Lower leg skin (tissue), 4 donors: Measurements from ENCODE around the gene FUT9. TPM values are rescaled to one million over a fixed set of nuclear protein-coding genes. Genes with fewer than 3 reads are reported as not detected.

Source experiments
- DNase-seq, 2 donors: peaks; one replicate each; pipeline ENCODE4 v3.0.0-alpha.2; 2019; ENCODE audit warnings: low spot score in 2 of 2
- H3K4me3 ChIP-seq: fragments of 200-600 bp; sonication (generic); 2 replicates; pipeline ENCODE4 v1.5.1; 2017; ENCODE audit warnings: mild to moderate bottlenecking, low read depth; ENCODE audit not compliant: poor library complexity, severe bottlenecking
- CTCF ChIP-seq, 3 donors: fragments of 450-650 bp; IDR thresholded peaks; one replicate each; pipeline ENCODE4 v1.5.1; 2016; ENCODE audit warnings: antibody characterized with exemption in 3 of 3, mild to moderate bottlenecking in 3 of 3, moderate library complexity in 2 of 3
- POLR2A ChIP-seq, 2 donors: fragments of 450-650 bp; IDR thresholded peaks; one replicate each; pipeline ENCODE4 v1.6.1; 2016 to 2017; ENCODE audit warnings: antibody characterized with exemption in 2 of 2, mild to moderate bottlenecking in 1 of 2, moderate library complexity in 1 of 2
- WGBS, 2 donors: methylation state at CpG; one replicate each; pipeline ENCODE4 v1.1.5; 2018; 5-methylcytosine and 5-hydroxymethylcytosine counted together
- intact Hi-C: fragments of 100-400 bp; cut with DNase I; formaldehyde crosslinking; loops from one replicate; pipeline ENCODE4 v1.15.0; 2023; ENCODE audit warnings: low total_unique reads
- total RNA-seq, 4 donors: library from RNA; depleted of rRNA; stranded (reverse); fragments of >200 nt; gene quantifications; one replicate each; pipeline ENCODE4 v1.1.0, GENCODE V29; 2016

FUT9 gene
- total RNA-seq, 4 donors from 2014 or later: 0.04 to 0.59 (median 0.19) TPM

DNA sequence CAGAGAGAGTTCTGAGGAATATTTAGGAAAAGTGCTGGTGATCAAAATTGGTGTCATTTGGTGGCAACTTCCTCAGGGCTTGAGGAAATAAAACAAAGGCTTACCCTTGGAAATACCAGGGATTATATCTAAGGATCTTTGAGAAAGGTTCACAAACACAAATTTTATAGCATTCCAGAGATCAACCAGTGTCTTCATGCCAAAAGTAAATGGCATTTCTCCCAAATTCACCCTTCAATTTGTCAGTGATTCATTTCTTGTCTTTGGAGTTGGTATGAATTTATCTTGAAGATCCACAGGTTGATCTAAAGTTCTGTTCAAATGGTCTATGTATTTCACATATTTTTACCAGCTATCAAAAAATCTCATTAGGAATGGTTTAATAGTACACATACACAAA, 181.5 kb downstream of the FUT9 start:
- no peak for DNase-seq
- TF ChIP-seq CTCF (IDR thresholded peaks at IDR 0.05): no peak
- intact Hi-C loops: no loop called here
- H3K4me3 ChIP-seq: no peak overlapping the region

DNA sequence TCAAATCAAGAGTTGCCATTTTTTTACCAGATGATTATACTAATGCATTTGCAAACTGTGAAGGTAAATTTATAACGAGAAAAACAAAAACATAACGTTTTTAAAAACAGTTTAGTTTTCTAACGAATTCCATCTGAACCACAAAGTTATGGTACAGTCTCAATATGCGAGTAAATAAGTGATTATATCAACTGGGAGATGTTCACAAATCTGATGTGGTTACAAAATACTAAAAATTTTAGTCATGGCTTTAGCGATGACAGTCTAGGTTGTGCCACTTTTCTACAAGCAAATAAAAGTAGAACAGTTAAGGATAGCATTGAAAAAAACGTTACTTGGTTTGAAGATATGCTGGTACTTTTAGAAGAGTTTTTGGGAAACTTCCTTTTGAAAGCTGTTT, 186.8 kb downstream of the FUT9 start:
- no peak for DNase-seq
- TF ChIP-seq POLR2A (IDR thresholded peaks at IDR 0.05) (no peak), CTCF (IDR thresholded peaks at IDR 0.05) (no peak)
- WGBS, 2 donors: 74 to 77% methylated on average over 6 of the region's 6 CpGs
- intact Hi-C loops: no loop called here
- no peak overlapping the region for H3K4me3 ChIP-seq

DNA sequence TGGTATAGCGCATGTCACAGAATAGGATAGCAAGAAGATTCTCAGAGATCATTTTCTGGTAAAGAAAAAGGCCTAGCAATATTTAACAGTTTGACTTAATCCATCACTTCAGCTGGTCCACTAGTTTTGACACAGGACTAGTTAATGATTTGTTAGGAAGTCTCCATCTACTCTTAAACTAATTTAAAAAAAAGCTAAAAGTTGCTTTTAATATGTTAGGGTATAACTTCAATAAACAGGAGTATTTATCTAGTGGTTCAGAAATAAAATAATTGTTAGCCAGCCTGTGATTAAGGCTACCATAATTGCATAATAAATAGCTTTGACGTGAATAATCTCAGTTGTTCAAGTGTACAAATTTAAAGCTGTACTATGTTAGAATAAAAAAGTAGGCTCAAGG, 195.6 kb downstream of the FUT9 start:
- DNase-seq: no peak
- WGBS, 2 donors: 80 to 82% methylated on average over 2 of the region's 2 CpGs
- no peak overlapping the region for H3K4me3 ChIP-seq
- intact Hi-C loops: no loop called here
- no peak for TF ChIP-seq CTCF (IDR thresholded peaks at IDR 0.05)
- TF ChIP-seq POLR2A (IDR thresholded peaks at IDR 0.05): no peak

DNA sequence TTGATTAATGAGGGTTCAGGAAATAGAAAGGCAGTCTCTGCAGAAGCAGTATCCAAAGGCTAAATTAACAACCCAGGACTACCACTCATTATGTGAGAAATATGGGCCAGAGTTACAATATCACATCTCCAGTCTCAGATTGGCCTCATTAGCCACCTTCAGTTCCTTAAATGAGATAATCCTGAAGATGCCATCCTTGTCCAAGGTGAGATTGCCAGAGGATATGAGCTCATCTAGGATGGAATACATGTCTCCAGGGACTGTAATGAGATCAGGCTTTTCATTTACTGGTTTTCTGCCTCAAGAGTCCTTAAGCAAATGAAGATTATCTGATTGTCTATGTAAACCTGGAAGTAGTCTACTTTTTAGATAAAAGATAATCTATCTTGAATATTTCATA, 196.3 kb downstream of the FUT9 start:
- no peak for TF ChIP-seq POLR2A (IDR thresholded peaks at IDR 0.05)
- TF ChIP-seq CTCF (IDR thresholded peaks at IDR 0.05): no peak
- no peak overlapping the region for H3K4me3 ChIP-seq
- DNase-seq: no peak
- intact Hi-C loops: no loop called here

DNA sequence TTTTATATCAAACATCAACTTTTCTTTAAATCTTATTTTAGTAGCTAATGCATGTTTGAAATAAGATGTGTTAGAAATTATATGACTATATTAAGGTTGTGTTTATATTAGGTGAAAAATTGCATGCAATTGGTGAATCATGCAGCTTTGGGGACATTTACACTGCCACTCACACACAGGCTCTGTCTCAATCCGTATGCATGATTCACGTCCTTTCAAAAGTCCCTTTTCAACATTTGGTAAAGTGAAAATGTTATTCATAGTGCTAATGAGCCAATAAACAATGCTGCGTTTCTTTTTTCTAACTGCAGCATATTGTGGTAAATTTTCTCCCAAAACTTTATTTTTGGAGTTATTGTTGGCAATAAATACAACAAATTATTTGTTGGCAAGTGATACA, 198.0 kb downstream of the FUT9 start:
- DNase-seq: no peak
- 58 to 60% methylated on average over 3 of the region's 3 CpGs for WGBS, 2 donors
- intact Hi-C loops: no loop called here
- TF ChIP-seq CTCF (IDR thresholded peaks at IDR 0.05) (no peak), POLR2A (IDR thresholded peaks at IDR 0.05) (no peak)
- no peak overlapping the region for H3K4me3 ChIP-seq

- WGBS, 2 donors: 21 to 33% methylated on average over 1 of the region's 1 CpG
- no peak overlapping the region for H3K4me3 ChIP-seq
Observed at GRCh38 chr6:96223695-96224094, 207.9 kb downstream of the FUT9 start.

More at GRCh38 chr6:96223695-96224094, 207.9 kb downstream of the FUT9 start:
- TF ChIP-seq CTCF (IDR thresholded peaks at IDR 0.05) (no peak), POLR2A (IDR thresholded peaks at IDR 0.05) (no peak)
- intact Hi-C loops: no loop called here
- DNase-seq: no peak
